Nephron progenitor cell (in vitro differentiated cells): ENCODE data around the gene CAMTA1.

ENCODE experiments used
- DNase-seq: peaks from one replicate; pipeline ENCODE4 v3.0.0; 2021
- H3K27ac Mint-ChIP-seq: 2 replicates; pipeline ENCODE4 v1.8.0; 2021; ENCODE audit warnings: mild to moderate bottlenecking, moderate library complexity, mixed read lengths
- H3K27me3 Mint-ChIP-seq: 2 replicates; pipeline ENCODE4 v1.8.0; 2021; ENCODE audit warnings: mild to moderate bottlenecking, low read depth, mixed read lengths; ENCODE audit not compliant: poor library complexity
- H3K36me3 Mint-ChIP-seq: 2 replicates; pipeline ENCODE4 v1.8.0; 2021; ENCODE audit warnings: low read depth, mixed read lengths
- H3K4me1 Mint-ChIP-seq: 2 replicates; pipeline ENCODE4 v1.8.0; 2021; ENCODE audit warnings: mixed read lengths
- H3K4me3 Mint-ChIP-seq: 2 replicates; pipeline ENCODE4 v1.8.0; 2021; ENCODE audit warnings: mild to moderate bottlenecking, moderate library complexity, mixed read lengths
- H3K9me3 Mint-ChIP-seq: 2 replicates; pipeline ENCODE4 v1.8.0; 2021; ENCODE audit warnings: mild to moderate bottlenecking, moderate library complexity, mixed read lengths
- TF ChIP-seq, protein P1 (sequence below): fragments of 200-600 bp; sonication (generic); IDR thresholded peaks from 2 replicates; pipeline ENCODE4 v1.5.0; 2021; ENCODE audit warnings: antibody characterized with exemption

Gene CAMTA1

GRCh38 chr1:6948416-6948815, 163.2 kb downstream of the CAMTA1 start:
- H3K27ac Mint-ChIP-seq: no peak overlapping the region
- peaks cover 11% of the 10 kb centered on the region for H3K27me3 Mint-ChIP-seq
- TF ChIP-seq, protein P1, sequence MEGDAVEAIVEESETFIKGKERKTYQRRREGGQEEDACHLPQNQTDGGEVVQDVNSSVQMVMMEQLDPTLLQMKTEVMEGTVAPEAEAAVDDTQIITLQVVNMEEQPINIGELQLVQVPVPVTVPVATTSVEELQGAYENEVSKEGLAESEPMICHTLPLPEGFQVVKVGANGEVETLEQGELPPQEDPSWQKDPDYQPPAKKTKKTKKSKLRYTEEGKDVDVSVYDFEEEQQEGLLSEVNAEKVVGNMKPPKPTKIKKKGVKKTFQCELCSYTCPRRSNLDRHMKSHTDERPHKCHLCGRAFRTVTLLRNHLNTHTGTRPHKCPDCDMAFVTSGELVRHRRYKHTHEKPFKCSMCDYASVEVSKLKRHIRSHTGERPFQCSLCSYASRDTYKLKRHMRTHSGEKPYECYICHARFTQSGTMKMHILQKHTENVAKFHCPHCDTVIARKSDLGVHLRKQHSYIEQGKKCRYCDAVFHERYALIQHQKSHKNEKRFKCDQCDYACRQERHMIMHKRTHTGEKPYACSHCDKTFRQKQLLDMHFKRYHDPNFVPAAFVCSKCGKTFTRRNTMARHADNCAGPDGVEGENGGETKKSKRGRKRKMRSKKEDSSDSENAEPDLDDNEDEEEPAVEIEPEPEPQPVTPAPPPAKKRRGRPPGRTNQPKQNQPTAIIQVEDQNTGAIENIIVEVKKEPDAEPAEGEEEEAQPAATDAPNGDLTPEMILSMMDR: no peak
- H3K4me1 Mint-ChIP-seq: peaks cover 32% of the 10 kb centered on the region
- H3K9me3 Mint-ChIP-seq: peaks cover 9% of the 10 kb centered on the region
- DNase-seq: no peak
- no peak overlapping the region for H3K4me3 Mint-ChIP-seq
- no peaks in the 10 kb centered on the region for H3K36me3 Mint-ChIP-seq

DNA sequence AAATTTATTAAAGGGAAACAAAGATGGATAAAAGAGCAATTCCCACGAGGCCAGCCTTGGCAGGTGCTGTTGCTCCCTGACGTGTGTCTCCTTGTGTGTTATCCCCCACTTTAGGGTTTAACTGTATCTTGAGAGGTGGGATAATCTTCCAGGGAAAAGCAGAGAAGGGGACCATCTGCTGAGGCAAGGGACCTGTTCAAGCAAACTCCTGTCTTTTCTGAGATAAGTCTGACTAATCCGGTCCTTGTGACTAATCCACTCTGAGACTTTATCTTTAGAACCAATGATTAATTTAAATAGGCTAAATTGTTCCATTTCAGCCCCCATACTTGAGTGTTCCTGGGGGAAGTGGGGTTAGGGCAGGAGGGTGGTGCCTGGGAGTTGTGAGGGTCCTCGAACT, 163.6 kb downstream of the CAMTA1 start:
- H3K9me3 Mint-ChIP-seq: peaks cover 9% of the 10 kb centered on the region
- H3K27ac Mint-ChIP-seq: no peak overlapping the region
- no peak overlapping the region for H3K4me3 Mint-ChIP-seq
- peaks cover 10% of the 10 kb centered on the region for H3K27me3 Mint-ChIP-seq
- no peak for DNase-seq
- no peaks in the 10 kb centered on the region for H3K36me3 Mint-ChIP-seq
- TF ChIP-seq, protein P1: no peak
- peaks cover 37% of the 10 kb centered on the region for H3K4me1 Mint-ChIP-seq

DNA sequence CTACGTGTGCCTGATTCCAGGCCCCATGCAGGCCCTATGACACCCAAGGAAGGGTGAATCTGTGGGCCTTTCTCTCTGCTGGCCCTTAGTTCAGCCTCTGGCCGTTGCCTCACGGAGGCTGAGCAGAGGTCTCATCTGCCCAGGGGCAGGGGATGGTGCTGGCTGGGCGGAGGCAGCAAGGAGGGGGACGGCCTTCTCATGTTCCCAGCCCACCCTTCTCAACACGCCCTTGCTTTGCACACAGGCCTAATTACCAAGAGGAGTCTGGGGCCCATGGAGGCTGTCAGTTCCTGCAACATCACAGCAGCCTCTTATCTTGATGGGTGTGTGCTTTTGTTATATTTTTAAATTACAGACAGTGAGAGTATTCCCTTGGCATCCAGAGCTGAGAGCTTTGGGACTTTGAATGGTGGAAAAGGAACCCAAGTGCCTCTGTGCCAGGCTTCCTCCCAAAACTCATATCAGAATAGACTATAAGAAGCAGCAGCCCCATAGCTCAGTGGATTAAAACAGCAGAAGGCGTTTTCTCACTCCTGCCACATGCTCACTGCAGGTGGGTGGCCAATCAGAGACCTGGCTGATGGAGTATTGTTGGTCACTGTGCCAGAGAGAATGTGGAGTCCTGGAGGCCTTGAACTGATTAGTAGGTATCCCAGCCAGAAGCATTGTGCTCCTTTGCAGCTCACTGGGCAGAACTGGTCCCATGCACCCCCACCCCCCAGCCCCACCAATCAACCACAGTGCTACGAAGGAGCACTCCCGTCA, 164.9 kb downstream of the CAMTA1 start:
- Mint-ChIP-seq H3K36me3 (no peaks in the 10 kb centered on the region), H3K27ac (no peak overlapping the region), H3K4me1 (peaks cover 49% of the 10 kb centered on the region), H3K9me3 (peaks cover 9% of the 10 kb centered on the region), H3K4me3 (no peak overlapping the region), H3K27me3 (peaks cover 14% of the 10 kb centered on the region)
- no peak for DNase-seq
- TF ChIP-seq, protein P1: no peak

- H3K27me3 Mint-ChIP-seq: peaks cover 11% of the 10 kb centered on the region
- no peak overlapping the region for H3K27ac Mint-ChIP-seq
- peaks cover 63% of the 10 kb centered on the region for H3K4me1 Mint-ChIP-seq
- H3K4me3 Mint-ChIP-seq: no peak overlapping the region
- no peaks in the 10 kb centered on the region for H3K36me3 Mint-ChIP-seq
- H3K9me3 Mint-ChIP-seq: peaks cover 7% of the 10 kb centered on the region
- no peak for DNase-seq
- TF ChIP-seq, protein P1: no peak
Measured at GRCh38 chr1:6951536-6951935, 166.3 kb downstream of the CAMTA1 start.

GRCh38 chr1:6953216-6953615, 168.0 kb downstream of the CAMTA1 start:
- TF ChIP-seq, protein P1: no peak
- Mint-ChIP-seq H3K4me1 (peaks cover 75% of the 10 kb centered on the region), H3K27ac (no peak overlapping the region), H3K9me3 (no peaks in the 10 kb centered on the region), H3K4me3 (no peak overlapping the region), H3K36me3 (no peaks in the 10 kb centered on the region), H3K27me3 (peaks cover 11% of the 10 kb centered on the region)
- no peak for DNase-seq

- no peak for DNase-seq
- Mint-ChIP-seq H3K27me3 (peaks cover 11% of the 10 kb centered on the region), H3K4me3 (no peak overlapping the region), H3K36me3 (no peaks in the 10 kb centered on the region), H3K9me3 (no peaks in the 10 kb centered on the region), H3K27ac (no peak overlapping the region), H3K4me1 (peaks cover 76% of the 10 kb centered on the region)
- TF ChIP-seq, protein P1: no peak
Measured at GRCh38 chr1:6953907-6954364, 168.7 kb downstream of the CAMTA1 start.
